T-helper 22 cell (primary cell): Measurements from ENCODE around the gene PDSS1.
"Not testable (repeated sequence)": the region's sequence is repeated elsewhere in the genome, so short reads cannot be mapped to it uniquely, and the experiment has no call there.

Source experiments
- DNase-seq: peaks from one replicate; pipeline ENCODE4 v3.0.0-alpha.2; 2020; ENCODE audit warnings: low read depth

The PDSS1 gene, protein sequence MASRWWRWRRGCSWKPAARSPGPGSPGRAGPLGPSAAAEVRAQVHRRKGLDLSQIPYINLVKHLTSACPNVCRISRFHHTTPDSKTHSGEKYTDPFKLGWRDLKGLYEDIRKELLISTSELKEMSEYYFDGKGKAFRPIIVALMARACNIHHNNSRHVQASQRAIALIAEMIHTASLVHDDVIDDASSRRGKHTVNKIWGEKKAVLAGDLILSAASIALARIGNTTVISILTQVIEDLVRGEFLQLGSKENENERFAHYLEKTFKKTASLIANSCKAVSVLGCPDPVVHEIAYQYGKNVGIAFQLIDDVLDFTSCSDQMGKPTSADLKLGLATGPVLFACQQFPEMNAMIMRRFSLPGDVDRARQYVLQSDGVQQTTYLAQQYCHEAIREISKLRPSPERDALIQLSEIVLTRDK

DNA sequence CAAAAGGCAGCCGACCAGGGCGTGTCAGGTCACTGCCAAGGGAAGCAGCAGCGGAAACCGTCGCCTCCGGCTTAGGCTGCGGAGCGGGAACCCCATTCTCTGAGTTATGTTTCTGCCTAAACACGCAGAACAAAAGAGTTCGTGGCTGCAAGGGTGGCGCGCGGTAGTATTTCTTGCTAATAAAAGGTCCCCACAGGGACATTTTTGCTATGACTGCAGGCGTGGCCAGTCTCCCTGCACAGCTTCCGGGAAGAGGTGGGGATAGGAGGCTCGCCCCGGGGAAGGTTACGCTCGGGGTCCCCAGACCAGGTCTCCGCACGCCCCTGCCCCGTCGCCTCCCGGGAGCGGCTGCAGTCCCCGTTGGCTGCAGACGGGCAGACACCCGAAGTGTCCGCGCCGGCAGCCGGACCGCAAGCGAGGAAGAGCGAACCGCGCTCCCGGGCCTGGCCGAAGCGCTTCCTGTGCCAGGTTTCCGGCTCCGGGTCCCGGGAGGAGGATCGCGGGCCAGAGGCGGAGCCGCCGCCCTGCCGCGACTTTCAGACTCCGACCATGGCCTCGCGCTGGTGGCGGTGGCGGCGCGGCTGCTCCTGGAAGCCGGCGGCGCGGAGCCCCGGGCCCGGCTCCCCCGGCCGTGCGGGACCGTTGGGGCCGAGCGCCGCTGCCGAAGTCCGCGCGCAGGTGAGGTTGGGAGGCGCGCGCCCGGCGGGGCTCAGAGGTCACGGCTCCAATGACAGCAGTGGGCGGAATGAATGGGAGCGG, at the start of gene PDSS1:
PDSS1 (plus strand) TSS at position 539 of the 759 bp plus-strand sequence; CDS start at position 550, 11 bp downstream.
- DNase-seq, result peak; percentile 32

DNA sequence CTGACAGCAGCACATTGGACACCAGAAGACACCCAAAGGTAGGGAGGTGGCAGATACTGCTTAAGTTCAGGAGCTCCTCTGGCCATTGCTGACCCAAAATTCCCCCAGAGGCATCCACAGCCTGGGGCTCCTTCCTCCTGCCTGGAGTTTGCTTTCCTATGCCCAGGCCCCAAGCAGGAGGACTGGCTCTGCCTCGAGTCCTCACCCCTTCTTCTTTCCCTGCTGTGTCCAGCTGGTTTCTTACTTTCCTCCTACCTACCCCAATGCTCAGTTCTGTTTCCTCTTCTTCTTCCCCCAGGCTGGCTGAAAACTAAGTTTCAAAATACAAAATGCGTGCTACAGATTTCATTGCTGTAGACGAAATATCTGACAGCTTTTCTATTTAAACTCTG, 49.3 kb upstream of the PDSS1 start:
- DNase-seq, result not testable (repeated sequence)

DNA sequence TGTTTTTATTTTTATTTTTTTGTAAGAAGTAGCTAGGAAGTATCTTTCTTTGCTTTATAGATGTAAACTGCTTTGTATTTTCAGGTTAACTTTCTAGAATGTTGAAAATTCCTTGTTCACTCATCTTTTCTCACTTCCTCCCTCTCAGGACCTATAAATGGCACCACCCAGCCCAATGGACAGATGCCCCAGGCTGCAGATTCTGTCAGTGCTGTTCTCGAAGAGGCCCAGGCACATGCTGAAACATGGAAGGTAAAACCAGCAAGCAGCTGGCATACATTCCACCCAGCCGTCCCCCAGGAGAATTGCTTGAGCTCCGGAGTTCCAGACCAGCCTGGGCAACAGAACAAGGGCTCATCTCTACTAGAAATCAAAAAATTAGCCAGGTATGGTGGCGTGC, 47.1 kb upstream of the PDSS1 start:
- DNase-seq, result no peak

DNA sequence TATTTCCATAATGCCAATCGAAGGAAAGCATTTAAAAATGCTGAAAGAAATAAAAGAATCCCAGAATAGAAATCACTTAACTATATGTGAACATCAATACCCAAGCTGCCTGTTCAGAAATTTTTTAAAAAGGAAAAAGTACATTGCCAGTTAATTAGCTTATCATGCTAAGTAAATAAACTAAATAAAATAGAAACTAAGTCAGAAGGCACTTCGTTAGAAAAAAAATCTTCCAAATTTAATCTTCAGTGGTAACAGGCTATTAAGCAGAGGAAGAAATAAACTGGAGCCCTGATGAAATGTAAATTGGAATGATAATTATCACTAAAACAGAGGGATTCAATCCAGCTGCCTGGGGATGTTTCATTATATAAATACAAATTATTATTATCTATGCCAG, 46.0 kb upstream of the PDSS1 start:
- DNase-seq, result not testable (repeated sequence)

DNA sequence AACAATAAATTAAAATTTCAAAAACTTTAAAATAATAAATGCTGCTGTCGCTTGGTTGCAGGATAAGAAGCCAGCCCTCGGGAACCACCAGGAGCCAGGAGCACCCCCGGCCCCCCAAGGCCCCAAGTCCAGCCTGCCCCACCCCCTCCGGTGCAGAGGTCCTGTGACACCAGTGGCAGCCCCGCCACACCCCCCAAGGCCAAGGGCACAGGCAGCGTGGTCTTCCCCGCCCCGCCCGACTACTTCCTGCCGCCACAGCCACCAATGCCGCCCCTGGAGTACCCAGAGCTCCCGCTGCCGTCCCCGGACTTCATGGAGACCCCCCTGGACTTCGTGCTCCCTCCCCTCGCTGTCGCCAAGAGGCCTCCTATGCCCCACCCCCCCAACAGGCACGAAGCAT, 44.5 kb upstream of the PDSS1 start:
- no peak for DNase-seq

DNA sequence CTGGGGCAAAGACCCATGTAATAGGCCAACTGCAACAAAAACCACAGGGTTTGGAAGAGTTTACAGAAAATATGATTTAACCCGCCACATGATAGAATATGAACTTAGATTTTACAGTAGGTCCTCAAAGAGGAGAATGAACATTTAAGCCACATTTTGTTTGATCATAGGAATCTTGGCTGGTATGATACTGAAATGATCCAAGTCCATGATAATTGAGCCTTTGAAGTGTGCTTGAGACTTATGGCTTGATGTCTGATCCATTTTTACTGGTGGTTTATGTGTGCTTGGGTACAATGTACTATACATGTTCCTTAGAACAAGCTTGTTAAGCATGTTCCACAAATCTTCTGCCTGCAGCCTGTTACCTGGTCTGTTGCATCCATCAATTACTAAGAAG, 41.8 kb upstream of the PDSS1 start:
- no peak for DNase-seq

DNA sequence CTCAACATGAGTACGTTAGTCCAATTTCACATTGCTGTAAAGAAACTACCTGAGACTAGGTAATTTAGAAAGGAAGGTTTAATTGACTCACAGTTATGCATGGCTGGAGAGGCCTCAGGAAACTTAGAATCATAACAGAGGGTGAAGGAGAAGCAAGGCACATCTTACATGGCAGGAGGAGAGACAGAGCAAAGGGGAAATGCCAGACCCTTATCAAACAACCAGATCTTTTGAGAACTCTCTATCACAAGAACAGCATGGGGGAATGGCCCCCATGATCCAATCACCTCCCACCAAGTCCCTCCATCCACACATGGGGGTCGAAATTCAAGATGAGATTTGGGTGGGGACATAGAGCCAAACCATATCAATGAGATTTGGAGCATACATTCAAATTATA, 34.6 kb upstream of the PDSS1 start:
- no peak for DNase-seq

DNA sequence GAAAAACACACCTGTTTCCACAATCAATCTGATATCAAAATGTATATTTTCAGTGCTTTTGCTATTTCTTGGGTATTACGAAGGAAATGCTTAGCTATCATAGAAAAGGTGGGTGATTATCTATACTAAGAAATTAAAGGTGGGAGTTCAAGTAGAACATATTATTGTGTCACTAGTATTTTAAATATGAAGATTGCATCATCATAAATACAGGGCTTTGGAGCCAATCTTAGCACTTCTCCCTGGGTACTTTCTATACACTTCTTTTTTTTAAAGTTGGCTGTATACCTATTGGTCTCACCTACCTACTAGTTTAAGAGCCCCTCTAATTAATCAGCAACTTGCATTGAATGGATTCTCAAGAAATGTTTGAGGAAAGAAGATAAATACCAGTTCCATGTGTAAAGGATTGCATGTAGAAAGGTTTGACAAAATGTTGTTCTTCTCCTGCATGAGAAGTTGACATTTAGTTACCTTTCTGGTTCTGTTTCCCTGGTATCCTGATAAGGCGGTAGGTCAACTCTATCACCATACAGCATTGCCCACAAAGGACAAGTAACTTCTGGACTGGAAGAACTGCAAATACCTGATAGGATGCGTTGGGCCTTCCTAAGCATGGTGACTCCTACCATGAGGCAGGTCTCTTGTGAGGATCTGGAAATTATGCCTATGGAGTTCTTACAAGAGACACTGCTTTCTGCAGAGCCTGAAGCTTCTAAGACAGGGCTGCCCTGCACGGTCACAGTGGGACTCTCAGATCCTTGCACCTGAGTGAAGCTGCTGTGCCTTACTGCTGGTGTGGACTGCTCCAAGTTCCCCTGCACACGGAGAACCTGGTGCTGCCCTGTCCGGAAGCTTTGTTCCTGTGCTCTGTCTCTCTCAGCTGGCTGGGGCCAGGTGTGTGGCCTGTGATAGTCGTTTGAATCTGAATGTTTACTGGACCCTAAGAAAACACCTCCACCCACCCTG, 32.1 kb upstream of the PDSS1 start:
- no peak for DNase-seq

DNA sequence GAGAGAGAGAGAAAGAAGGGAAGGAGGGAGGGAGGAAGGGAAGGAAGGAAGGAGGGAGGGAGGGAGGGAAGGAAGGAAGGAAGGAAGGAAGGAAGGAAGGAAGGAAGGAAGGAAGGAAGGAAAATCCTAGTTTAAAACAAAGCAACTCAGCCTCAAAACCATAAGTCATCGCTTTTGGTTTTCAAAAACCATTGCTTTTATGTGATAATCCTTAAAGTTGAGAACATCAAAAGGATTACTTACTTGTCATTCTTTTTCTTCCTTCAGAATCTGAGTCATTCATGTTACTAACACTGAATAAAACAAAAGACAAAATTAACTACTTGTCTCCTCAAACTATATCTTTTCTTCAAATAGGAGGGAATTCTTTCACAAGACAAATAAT, 21.6 kb upstream of the PDSS1 start:
- no peak for DNase-seq

DNA sequence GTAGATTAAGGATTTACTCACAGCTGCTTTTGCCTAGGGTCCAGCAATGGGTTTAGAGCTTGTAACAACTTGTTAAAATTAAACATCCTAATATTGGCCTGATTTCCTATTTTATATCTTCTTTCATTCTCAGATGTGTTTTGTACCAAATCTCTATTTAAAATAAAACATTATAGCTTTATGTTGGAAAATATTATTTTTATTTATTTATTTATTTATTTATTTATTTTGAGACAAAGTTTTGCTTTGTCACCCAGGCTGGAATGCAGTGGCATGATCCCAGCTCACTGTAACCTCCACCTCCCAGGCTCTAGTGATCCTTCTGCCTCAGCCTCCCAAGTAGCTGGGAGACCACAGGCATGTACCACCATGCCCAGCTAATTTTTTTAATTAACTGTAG, 17.9 kb upstream of the PDSS1 start:
- no peak for DNase-seq

DNA sequence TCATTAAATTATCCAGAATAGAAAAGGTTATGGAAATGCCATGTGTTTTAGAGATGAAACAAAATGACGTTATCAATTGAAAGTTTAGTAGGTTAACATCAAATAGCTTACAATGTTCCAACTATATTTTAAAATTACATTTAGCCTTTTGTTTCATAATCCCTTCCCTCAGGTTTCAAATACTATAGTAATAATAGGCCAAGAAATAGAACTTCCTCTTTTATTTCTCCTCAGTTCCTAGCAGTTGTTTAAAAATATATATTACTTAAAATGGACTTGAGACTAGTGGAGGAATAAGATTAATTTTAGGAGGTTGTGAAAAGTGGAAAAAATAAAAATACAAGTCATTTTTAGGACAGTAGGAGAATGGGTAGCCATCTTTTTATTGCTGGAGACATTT, 16.4 kb upstream of the PDSS1 start:
- no peak for DNase-seq

DNA sequence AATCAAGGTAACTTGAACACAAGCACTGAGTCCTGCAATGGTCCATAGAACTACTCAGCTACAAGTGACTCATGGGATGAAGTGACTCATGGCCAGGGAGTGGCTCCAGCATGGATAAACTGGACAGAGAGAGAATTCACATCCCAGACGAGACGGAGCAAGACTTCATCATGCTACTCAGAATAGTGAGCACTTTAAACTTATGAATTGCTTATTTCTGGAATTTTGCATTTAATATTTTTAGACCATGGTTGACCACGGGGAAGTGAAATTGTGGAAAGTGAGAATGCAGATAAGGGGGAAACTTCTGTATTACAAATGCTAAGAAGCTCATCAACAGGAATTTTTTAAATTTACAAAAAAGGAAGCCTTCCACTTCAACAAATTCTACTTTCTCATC, 15.5 kb upstream of the PDSS1 start:
- not testable (repeated sequence) for DNase-seq

DNA sequence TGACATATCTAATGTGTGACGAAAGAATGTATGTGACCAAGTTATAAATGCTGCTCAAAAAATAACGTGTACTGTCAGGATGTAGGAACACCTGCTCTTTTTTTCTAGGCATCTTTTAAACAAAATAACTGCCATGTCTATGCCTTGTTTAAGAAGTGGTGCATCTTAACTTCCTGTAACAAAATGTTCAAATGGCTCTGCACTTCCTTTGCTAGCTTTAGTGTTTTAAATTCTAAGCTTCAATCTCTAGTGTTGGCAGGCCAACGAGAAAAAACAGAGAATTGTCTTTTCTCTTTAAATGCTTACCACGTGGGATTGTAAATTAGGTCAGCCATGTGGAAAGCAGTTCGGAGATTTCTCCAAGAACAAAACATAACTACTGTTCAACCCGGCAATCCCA, 14.6 kb upstream of the PDSS1 start:
- DNase-seq, result no peak

DNA sequence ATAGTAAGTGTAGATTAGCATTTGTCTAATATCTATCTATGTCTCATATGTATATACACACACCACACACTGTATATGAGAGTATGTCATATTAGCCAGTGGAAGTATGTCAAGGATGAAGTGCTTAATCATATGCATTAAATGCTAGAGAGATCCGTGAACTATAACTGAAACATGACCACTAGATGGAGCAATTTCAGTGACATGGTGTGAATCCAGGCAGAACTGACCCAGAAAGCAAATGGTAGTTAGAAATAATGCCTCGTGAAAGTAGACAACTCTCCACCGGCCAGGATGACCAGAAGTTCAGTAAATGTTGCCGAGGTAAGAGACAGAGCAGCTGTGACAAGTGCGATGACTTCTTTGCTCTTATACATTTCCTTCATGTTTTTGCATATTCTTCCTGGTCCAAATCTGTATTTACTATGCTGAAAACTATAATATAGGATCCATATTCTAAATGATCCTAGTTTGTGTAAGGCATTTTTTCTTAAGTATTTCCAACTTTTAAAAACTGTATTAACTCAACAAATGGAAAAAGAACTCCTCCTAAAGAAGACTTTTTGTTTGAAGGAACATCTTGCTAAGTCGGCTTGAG, 12.7 kb upstream of the PDSS1 start:
- not testable (repeated sequence) for DNase-seq

DNA sequence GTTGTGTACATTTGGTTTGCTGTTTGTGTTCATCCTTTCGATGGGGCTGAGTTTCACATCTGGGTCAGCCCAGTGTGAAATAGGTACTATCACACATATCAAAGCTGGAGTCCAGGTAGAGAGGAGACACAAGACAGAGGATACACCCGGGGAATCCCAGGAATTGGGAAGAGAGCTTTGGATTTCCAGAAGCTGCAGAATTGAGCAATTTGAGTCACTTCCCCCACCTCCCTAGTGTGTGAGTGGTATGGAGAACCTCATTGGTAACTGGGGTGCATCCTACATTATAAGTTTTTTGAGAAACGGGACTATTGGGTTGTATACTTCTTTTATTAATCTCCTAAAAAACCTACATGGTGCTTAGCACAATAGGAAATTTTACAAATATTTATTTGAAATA, 12.1 kb upstream of the PDSS1 start:
- DNase-seq, result no peak

DNA sequence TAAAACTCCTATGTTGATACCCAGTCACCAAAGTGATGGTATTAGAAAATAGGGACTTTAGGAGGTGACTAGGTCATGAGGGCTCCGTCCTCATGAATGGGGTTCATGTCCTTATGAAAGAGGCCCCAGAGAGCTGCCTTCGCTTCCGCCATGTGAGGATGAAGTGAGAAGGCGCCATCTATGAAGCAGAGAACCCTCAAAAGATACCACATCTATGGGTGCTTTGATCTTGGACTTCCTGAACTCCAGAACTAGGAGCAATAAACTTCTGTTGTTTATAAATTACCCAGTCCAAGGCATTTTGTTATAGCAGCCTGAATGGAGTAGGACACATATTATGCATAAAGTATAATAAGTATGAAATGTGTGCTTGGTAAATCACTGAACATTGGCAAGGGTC, 8.1 kb upstream of the PDSS1 start:
- DNase-seq, result no peak

DNA sequence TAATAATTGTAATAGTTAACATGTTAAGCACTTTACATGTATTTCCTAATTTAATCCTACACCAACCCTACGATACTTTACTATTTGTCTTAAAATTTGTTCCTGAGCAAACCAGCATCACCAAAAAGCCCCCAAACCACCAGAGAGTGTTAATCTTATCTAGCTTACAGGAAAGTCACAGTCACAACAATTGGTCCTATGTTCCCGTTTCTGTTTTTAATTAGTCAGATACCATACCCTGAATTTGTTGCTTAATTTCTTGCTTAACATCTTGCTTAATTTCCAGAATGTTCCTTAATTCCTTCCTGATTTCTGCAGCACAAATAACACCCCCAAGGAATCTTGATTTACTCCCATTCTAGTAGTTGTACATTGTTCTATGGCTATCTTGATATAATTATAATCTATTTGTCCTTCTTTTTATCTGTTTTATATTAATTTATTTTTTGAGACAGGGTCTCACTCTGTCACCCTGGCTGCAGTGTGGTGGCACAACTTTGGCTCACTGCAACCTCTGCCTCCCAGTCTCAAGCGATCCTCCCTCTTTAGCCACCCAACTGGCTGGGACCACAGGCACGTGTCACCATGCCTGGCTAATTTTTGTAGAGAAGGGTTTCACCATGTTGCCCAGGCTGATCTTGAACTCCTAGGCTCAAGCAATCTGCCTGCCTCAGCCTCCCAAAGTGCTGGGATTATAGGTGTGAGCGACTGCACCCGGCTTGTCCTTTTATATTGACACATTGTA, 6.6 kb upstream of the PDSS1 start:
- DNase-seq, result no peak

DNA sequence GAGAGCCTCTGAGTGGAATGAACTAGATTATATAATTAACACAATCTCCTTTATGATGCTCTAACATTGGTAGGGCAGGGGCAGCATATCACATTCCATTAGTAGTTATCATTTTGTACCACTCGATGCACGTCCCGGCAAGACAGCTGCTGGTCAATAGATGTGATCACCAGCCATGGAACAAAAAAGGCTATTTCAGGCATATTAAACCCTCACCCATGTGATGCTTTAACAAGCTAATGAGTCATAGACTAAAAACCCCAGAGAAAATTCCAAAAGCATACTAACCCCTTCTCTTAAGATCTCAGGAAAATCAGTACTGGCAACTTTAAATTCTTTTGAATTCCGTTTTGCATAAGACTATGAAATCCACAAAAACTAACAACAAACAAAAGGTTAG, 3.0 kb upstream of the PDSS1 start:
- DNase-seq, result not testable (repeated sequence)

DNA sequence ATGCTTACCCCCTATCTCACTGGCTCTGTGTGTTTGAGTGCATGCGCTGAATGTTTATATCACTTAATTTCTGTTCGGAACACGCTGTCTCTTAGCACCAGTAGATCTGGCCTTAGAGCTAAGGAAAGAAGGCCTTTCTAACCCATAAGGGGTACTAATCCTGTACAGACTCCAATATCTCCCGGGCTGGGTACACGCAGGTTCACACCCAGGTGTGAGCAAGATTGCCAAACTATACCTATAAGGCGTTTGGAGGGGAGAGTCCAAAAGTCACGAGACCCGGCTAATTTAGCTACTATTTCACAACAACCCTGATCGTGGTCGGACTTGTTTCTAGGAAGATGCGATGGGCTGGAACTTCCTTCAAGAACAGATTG, 727 bp upstream of the PDSS1 start:
- no peak for DNase-seq

DNA sequence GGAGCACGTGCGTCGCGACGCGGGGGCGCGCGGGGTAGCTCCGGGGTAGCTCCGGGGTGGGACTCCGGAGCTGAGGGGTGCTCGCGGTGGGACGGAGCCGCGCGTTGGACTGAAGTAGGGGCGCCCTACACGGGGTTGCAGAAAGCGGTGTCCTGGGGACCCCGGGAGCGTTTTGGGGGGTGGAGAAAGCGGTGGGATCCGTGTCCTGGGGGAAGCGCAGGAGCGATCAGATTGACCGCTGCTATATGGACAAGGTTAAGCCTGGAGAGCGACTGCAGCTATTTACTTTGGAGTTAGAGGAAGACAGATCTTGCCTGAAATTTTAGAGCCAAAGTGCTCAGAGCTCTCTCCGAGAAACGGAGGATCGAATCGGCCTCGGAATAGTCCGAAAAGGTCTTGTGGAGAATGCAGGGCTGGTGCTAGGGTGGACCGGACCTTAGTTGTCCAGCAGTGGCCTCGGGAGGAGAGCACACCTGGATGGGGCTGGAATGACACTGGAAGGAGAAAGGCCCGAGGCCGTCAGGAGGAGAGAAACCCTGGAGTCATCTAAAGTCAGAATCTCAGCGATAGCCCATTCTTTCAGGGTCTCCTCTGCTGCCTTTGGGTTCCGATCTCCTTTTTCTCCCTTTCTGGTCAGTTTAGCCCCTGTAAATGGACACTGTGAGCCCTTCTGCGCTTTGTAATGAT, 564 bp downstream of the PDSS1 start:
- no peak for DNase-seq

DNA sequence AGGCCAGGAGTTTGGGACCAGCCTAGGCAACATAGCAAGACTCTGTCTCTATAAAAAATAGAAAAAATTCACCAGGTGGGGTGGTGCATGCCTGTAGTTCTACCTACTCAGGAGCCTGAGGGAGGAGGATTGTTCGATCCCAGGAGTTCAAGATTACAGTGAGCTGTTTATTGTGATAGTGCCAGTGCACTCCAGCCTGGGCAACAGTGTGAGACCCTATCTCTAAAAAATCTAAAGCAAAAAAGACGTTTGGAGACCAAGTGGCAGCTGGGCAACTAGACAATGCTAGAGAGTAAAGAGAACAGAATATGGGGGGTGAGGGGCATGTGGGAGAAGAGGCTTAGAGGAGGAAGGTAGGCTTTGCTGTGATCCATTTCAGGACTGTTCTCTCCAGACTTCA, 1.4 kb downstream of the PDSS1 start:
- no peak for DNase-seq
